ENCODE results near the gene SOX6.
"Not testable (repeated sequence)": the region's sequence is repeated elsewhere in the genome, so short reads cannot be mapped to it uniquely, and the experiment has no call there.

The SOX6 gene

DNA sequence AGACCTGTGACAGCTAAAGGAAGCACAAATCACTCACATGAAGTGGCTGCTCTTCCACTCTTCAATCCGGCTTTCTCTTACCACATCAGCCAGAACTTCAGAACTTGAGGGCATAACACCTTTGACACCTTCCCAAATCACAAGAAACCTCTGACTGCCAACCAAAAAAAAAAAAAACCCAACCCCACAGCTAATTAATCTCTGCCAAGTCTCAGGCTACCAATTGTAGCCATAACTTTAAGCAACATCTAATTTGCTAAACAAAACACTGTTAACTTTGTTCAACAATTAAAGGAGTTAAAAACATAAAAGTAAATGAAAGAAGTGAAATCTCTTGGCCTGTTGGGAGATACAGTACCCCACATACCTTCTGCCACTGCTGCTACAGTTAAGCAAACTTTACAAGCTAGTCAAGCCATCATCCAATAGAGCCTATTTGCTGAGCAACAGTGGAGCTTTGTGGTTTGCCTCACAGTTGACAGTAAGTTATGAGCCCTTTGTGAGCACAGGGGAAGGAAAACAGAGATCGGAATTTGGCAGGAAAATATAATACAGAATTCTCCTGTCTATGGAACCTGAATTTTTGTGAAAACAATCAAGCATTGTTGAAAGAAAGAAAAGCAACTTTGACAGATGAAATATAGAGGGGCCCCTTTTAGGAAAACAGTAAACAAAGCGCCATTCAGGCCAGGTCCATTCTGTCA, at the start of gene SOX6:
Gene SOX6, minus strand, starts transcription at position 490 of the 704 bp plus-strand sequence. CDS start 15,298 bp downstream, outside the sequence.
- DNase-seq = no peak

DNA sequence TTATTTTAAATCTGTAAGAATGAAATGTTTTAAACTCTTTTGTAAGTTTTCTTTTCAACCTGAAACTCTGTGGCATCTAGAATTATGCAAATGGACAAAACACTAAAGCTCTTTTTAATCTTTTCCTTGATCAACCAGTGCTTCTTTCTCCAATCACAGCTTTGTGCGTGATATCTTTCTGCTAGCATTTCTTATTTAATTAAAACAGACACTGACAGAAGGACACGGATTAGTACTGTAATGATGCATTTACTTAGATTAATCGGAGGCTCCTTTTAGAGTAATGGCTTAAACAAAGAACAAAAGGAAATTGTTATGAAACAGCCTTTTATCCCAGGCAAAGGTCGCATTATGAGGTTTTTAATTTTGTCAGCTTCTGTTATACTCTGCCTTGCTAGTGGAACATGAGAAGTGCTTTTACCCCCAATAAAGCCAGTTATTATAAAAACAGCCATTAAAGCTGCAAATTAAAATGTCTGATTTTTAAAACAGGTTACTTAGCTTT, 48.5 kb upstream of the SOX6 start:
- no peak for DNase-seq

DNA sequence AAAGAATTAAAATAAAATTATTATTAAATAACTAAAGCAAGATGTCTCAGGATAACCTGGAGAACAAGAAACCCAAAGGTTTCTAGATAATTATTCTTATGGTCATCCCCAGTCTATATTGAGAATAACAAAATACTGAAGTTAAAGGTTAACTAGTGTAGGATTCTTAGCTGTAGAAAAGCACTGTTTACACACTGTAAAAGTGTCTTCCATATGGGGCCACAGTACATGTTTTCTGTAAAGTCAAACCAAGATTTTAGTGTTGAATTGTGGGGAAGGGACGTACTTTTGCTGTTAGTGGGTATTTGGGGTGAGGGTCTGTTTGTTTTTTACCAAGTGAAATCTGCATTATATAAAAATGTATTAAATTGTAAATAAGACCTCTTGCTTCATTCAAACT, 47.5 kb upstream of the SOX6 start:
- no peak for DNase-seq

DNA sequence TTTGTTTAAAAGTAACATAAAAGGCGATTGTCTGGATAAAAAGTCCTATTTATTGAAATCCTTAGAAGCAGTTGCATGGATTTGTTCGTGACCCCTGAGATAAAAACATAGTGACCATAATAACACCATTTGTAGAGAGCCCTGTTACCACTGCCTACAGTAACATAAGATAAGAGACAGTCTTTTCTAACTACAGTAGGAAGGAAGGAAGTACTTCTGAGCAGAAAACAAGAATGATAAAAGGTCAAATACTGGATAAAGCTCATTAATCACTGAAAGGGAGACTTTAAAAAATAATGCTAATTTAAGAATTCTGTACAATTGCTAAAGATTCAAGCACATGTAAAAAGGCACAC, 47.1 kb upstream of the SOX6 start:
- DNase-seq = no peak

- DNase-seq = no peak
These were observed 46.5 kb upstream of the SOX6 start for GRCh38 chr11:16402654-16403447.

DNA sequence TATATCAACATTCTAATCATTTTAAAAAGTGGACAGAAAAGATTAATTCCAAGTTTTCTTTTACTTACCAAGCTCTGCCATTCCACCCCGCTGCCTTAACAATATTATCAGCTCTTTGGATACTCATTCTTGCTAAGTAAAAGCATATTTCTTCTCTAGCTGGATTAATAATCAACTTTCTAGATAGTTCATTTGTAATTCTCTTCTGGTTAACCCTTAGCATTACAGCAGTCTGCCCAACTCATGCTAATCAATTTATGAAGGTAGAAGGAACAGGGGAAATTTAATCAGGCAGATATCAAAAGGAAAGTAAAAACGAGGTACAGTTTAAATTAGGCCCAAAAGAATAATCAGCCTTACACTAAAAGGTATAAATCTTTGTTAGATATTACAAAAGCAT, 41.0 kb upstream of the SOX6 start:
- DNase-seq = no peak

- no peak for DNase-seq
These were observed 39.3 kb upstream of the SOX6 start for GRCh38 chr11:16395601-16396000.

GRCh38 chr11:16394947-16395346, 38.6 kb upstream of the SOX6 start:
- DNase-seq = no peak

- DNase-seq = no peak
These were observed 37.0 kb upstream of the SOX6 start for GRCh38 chr11:16393340-16393739.

GRCh38 chr11:16392616-16393015, 36.3 kb upstream of the SOX6 start:
- DNase-seq = no peak

DNA sequence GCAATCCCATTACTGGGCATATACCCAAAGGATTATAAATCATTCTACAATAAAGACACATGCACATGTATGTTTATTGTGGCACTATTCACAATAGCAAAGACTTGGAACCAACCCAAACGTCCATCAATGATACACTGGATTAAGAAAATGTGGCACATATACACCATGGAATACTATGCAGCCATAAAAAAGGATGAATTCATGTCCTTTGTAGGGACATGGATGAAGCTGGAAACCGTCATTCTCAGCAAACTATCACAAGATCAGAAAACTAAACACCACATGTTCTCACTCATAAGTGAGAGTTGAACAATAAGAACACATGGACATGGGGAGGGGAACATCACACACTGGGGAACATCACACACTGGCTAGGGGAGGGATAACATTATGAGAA, 34.5 kb upstream of the SOX6 start:
- not testable (repeated sequence) for DNase-seq

DNA sequence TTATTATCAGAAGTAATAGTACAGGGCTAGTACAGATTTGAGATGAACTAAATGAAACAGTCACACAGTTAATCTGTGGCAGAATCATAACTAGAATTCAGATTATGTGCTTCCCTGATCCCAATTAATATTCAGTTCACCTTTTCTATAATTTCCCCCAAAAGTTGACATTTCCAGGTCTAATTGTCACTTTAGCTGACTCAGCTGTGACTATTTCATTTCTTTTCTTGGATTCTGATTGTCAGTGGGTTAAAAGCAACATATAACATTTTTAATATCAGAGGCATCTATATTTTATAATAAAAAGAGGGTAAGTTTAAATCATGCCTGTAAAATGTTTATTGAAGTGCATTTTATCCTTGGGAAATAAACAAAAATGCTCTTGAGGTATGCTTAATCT, 28.8 kb upstream of the SOX6 start:
- no peak for DNase-seq

DNA sequence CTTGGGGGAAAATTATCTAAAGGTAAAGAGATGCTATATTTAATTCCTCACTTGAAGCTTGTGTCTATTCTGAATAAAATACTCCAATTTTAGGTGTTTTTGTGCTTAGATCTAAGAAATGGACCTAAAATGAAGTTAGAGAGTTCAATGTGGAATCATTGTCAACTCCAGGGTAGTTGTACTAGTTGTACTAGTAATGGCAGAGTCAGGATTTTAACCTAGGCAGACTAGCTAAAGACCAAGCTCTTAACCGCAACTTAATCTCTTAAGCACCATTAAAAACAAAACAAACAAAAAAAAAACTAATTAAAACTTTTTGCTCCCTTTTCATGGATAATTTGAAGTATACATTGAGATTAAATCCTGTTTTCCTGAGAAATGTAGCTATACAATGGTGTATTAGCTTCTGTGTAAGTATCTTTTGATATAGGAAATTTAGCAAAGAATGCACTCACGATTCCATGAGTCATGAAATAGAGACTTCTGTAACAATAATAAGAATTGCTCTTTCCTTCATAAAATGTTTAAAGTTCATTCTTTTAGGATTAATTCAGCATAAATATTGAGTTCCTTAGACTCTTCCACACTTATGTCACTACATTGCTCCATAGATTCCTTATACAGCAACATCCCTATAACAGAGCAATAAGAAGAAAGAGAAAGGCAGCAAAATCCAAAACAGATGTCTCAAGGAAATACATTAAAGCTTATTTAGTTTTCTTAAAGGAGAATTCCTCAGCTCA, 26.5 kb upstream of the SOX6 start:
- DNase-seq = no peak

- DNase-seq = no peak
These were observed 25.8 kb upstream of the SOX6 start for GRCh38 chr11:16382186-16382585.

- DNase-seq = no peak
These were observed 24.7 kb upstream of the SOX6 start for GRCh38 chr11:16380941-16381568.

DNA sequence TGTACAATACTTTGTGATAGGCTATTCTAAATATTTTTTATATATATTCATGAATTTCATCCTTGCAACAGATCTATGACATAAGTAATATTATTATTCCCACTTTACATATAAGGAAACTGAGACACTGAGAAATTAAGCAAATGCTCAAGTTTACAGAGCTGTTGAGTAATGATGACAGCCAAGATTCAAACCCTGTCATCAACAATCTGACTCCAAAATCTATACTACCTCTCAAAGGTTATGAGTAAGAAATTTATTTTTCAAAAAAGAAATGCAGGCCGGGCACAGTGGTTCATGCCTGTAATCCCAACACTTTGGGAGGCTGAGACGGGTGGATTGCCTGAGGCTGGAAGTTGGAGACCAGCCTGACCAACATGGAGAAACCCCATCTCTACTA, 22.6 kb upstream of the SOX6 start:
- DNase-seq = no peak

DNA sequence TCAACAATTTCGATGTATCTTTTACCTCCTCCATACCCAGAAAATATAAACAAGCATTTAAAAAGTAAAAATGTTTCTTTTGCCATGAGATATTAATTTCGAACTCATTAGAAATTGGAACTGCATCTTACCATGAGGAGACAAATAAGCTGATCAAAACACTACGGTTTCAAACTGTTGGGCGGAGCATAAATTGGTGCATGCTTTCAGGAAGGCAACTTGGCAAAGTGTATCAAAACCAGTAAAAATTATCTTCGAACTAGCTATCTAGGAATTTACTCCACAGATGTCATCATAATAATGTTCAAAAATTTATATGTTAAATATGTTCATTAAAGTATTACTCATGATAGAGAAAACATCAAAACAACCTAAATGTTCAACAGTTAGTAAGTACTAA, 21.4 kb upstream of the SOX6 start:
- DNase-seq = no peak

DNA sequence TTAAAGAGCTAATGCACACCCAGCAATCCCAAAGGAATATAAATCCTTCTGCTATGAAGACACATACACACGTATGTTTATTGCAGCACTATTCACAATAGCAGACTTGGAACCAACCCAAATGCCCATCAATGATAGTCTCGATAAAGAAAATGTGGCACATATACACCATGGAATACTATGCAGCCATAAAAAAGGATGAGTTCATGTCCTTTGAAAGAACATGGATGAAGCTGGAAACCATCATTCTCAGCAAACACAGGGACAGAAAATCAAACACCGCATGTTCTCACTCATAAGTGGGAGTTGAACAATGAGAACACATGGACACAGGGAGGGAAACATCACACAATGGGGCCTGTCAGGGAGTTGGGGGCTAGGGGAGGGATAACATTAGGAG, 19.3 kb upstream of the SOX6 start:
- not testable (repeated sequence) for DNase-seq

DNA sequence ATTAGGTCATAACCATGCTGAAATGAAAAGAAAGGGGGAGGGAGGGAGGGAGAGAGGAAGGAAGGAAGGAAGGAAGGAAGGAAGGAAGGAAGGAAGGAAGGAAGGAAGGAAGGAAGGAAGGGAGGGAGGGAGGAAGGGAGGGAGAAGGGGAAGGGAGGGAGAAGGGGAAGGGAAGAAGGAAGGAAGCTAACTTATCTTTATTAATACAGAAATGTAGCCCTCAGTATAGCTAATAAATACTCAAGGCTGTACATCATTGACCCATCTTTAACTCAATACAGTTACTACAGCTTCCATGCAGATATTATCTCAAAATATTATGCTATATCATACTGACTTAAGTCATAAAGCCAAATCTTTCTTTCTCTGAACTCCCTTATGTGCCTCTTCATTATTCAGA, 17.4 kb upstream of the SOX6 start:
- no peak for DNase-seq

DNA sequence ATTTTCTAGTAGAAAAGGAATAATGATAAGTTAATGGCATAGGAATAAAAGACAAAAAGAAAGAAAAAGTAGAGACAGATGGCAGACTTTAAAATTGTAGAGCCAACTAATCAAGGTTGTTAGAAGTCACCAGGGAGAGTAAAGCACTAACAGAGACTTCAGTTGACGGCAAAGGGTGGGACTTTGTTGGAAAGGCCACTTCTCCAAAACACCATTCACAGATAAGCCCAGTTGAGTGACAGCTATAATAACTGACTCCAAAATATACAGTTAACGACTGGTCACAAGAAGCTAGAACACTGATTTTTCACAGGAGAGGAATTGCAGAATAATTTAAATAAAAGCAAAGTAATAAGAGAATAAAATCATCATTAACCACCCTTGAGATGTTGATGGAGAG, 16.0 kb upstream of the SOX6 start:
- no peak for DNase-seq

DNA sequence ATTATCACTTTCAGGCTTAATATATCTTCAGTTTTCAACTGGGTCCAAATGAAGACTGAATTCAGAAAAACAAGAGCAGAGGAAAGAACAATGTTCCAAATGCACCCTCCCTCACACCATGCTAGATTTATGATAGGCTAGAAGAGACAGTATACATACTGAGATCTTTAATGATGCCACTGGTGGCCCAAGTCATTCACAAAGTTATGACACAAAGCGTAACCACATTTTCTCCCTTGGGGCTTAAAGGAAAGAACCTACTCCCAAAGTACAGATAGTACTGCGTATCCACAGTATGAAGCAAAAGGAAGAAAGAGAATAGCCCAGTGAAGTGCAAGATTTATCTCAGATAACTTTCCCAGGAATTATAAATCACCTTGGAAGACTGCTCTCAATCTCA, 10.9 kb upstream of the SOX6 start:
- no peak for DNase-seq

GRCh38 chr11:16365581-16366228, 9.4 kb upstream of the SOX6 start:
- no peak for DNase-seq

DNA sequence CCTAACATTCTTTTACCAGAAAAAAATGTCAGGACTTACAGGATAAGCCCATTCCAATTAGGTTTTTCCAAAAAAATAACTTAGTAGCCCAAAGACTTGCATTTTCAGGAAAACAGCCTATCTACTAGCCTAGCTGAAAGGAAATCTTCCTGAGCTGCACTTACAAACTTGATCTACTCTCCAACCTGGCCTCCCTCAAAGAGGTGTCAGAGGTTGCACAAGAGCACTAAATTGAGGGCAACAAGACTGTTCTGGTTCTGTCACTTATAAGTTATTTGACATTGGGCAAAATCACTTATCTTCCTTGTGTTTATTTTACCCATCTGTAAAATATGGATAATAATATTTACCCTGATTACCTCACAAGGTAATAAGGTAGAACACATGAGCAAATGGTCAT, 7.9 kb upstream of the SOX6 start:
- no peak for DNase-seq
